GM12878 (cell line): ENCODE measurements around the gene CMC1. TPM values are rescaled to one million over a fixed set of nuclear protein-coding genes. Genes with fewer than 3 reads are reported as not detected.

Experiments used
- ATAC-seq: fragments of 200-7000 bp; cut with Tn5 transposase; 3 replicates; pipeline ENCODE4 v1.9.1; 2020; ENCODE audit warnings: mild to moderate bottlenecking, moderate library complexity
- BruUV-seq: library from RNA; stranded (reverse); fragments of 400-500 nt; replicated peaks from 2 replicates; lab custom pipeline; 2021; lab: Mats Ljungman, UMichigan
- CTCF ChIA-PET: fragments of 300-600 bp; sonication (Branson Sonifier 250); formaldehyde crosslinking; extraction: SDS; loops from one replicate; lab custom pipeline; 2021; ENCODE audit warnings: inconsistent platforms; lab: Yijun Ruan, JAX
- POLR2A ChIA-PET: fragments of 350-600 bp; formaldehyde crosslinking; extraction: SDS; loops from one replicate; lab custom pipeline; 2021; ENCODE audit warnings: inconsistent platforms; lab: Charles Lee
- RAD21 ChIA-PET: fragments of 300-600 bp; sonication (Branson Sonifier 250); formaldehyde crosslinking; loops from one replicate; lab custom pipeline; 2023; ENCODE audit warnings: antibody characterized with exemption; ENCODE audit not compliant: unreplicated experiment; lab: Charles Lee
- SMC1A ChIA-PET: fragments of 300-600 bp; sonication (Branson Sonifier 250); formaldehyde crosslinking; loops from one replicate; lab custom pipeline; 2023; ENCODE audit not compliant: unreplicated experiment, uncharacterized antibody; lab: Charles Lee
- DNase-seq: peaks from one replicate; pipeline ENCODE4 v3.0.0-alpha.2; 2011; ENCODE audit warnings: low read depth, low spot score
- FAIRE-seq: peaks from 3 replicates; lab custom pipeline; 2011; peaks lifted over from hg19 to GRCh38; lab: Jason Lieb, UNC
- H2AFZ ChIP-seq: 2 replicates; pipeline ENCODE4 v1.6.0; 2011; ENCODE audit warnings: low read depth, low read length, control low read depth; ENCODE audit not compliant: control insufficient read depth
- H3K27ac ChIP-seq: 2 replicates; pipeline ENCODE4 v1.5.1; 2011; ENCODE audit warnings: control low read depth; ENCODE audit not compliant: control insufficient read depth, insufficient read depth
- H3K27me3 ChIP-seq, 2 experiments: replicated peaks in 1 of 2; 2 replicates each; pipeline versions ENCODE4 v1.6.0 to v1.6.1; 2011; ENCODE audit warnings: low read length in 1 of 2; ENCODE audit not compliant: control insufficient read depth in 2 of 2, insufficient read depth in 2 of 2
- H3K36me3 ChIP-seq, 2 experiments: 2 replicates each; pipeline ENCODE4 v1.5.1; 2011; ENCODE audit warnings: low read length in 1 of 2; ENCODE audit not compliant: control insufficient read depth in 2 of 2, insufficient read depth in 2 of 2
- H3K4me1 ChIP-seq: 2 replicates; pipeline ENCODE4 v1.6.1; 2011; ENCODE audit warnings: mild to moderate bottlenecking, low read length, moderate library complexity, mixed read lengths; ENCODE audit not compliant: control insufficient read depth, insufficient read depth
- H3K4me2 ChIP-seq: 2 replicates; pipeline ENCODE4 v1.6.0; 2011; ENCODE audit warnings: control low read depth; ENCODE audit not compliant: control insufficient read depth, insufficient read depth
- H3K4me3 ChIP-seq: fragments of 200-600 bp; sonication (generic); 2 replicates; pipeline ENCODE4 v1.5.1; 2016
- H3K79me2 ChIP-seq: 2 replicates; pipeline ENCODE4 v1.6.0; 2011; ENCODE audit warnings: low read length; ENCODE audit not compliant: control insufficient read depth, insufficient read depth
- H3K9ac ChIP-seq: 2 replicates; pipeline ENCODE4 v1.8.0; 2011; ENCODE audit warnings: low read length, control low read depth, mixed read lengths; ENCODE audit not compliant: control insufficient read depth, insufficient read depth
- H3K9me3 ChIP-seq: replicated peaks from 3 replicates; pipeline ENCODE4 v1.5.1; 2011; ENCODE audit warnings: mild to moderate bottlenecking, low read length; ENCODE audit not compliant: control insufficient read depth, insufficient read depth
- H4K20me1 ChIP-seq: 2 replicates; pipeline ENCODE4 v1.6.0; 2011; ENCODE audit not compliant: control insufficient read depth, insufficient read depth
- CBFB ChIP-seq: IDR thresholded peaks from 2 replicates; pipeline ENCODE4 v1.6.1; 2016; ENCODE audit warnings: antibody characterized with exemption, low read depth
- FOS ChIP-seq: IDR thresholded peaks from 3 replicates; pipeline ENCODE4 v1.6.1; 2011; ENCODE audit warnings: borderline replicate concordance; ENCODE audit not compliant: insufficient read length; ENCODE audit errors: extremely low read depth
- KAT2A ChIP-seq: conservative IDR thresholded peaks from 2 replicates; pipeline ENCODE4 v1.6.1; 2011; ENCODE audit warnings: low read depth, low read length; ENCODE audit not compliant: control insufficient read depth
- MLLT1 ChIP-seq: fragments of 450-650 bp; IDR thresholded peaks from 2 replicates; pipeline ENCODE4 v1.6.1; 2016; ENCODE audit warnings: mild to moderate bottlenecking
- PML ChIP-seq: IDR thresholded peaks from 2 replicates; pipeline ENCODE4 v1.6.1; 2012; ENCODE audit warnings: low read length, inconsistent platforms
- RUNX3 ChIP-seq: IDR thresholded peaks from 2 replicates; pipeline ENCODE4 v1.6.1; 2012; ENCODE audit warnings: low read length, inconsistent platforms
- WGBS: methylation state at CpG from one replicate; pipeline ENCODE4 v1.1.6; 2016; ENCODE audit warnings: low lambda C conversion rate; ENCODE audit not compliant: insufficient replicate concordance, insufficient coverage; ENCODE audit errors: missing lambda C conversion rate; 5-methylcytosine and 5-hydroxymethylcytosine counted together
- in situ Hi-C: fragments of 300-500 bp; cut with MboI; formaldehyde crosslinking; loops from 9 replicates; pipeline ENCODE4 v1.14.3; 2018; ENCODE audit warnings: mixed read lengths
- intact Hi-C: fragments of 100-400 bp; cut with micrococcal nuclease; formaldehyde crosslinking; loops from one replicate; pipeline ENCODE4 v1.14.2; 2022; ENCODE audit not compliant: unreplicated experiment
- polyA plus RNA-seq, 11 experiments: library from polyadenylated mRNA; depleted of rRNA in 4 of 11; unstranded in 6 of 11; stranded (reverse) in 5 of 11; fragments of >200 nt; fragmentation: Nextera tagmentation in 4 of 11; fragmentation: Illumina TruSeq in 1 of 11; extraction: Ambion mirVana in 4 of 11; extraction: Trizol in 1 of 11; gene quantifications; 1 replicate in 1 of 11; 2 replicates in 10 of 11; pipeline versions ENCODE4 v1.2.1 to v1.2.3, GENCODE V29; 2011 to 2016; ENCODE audit warnings: inconsistent platforms in 2 of 11, missing spikeins in 2 of 11, low read depth in 1 of 11
- total RNA-seq, 4 experiments: library from RNA; depleted of rRNA in 3 of 4; stranded (reverse); fragments of >200 nt in 3 of 4; fragmentation: Illumina TruSeq in 1 of 4; extraction: Trizol in 1 of 4; gene quantifications; 2 replicates each; pipeline versions ENCODE4 v1.2.1 to v1.2.3, GENCODE V29; 2013 to 2021

CMC1 gene
- total and polyA plus RNA-seq, 10 of the 15 experiments (the other 5 are each of a cell fraction or from before 2014, with no cell fraction given), result 12.3 to 118 (median 29.3) TPM

- Histone ChIP-seq H3K36me3 (no peaks in the 10 kb centered on the region), H3K9ac (peak overlapping the region; percentile 98), H3K4me3 (peak overlapping the region; percentile 81), H3K27me3 (no peaks in the 10 kb centered on the region)
- CTCF ChIA-PET, result interaction anchor here (1.7 to 2.0 kb wide), 4 partner anchors 10 to 635 kb away, joined by 7 to 18 read pairs (median 10); no protein-coding TSS in a partner anchor
- no peak for FAIRE-seq
- 85% methylated on average over 16 of the region's 16 CpGs for whole genome bisulfite sequencing
- RAD21 ChIA-PET, result interaction anchor here (1.0 to 1.6 kb wide), 2 partner anchors 20 to 21 kb away, joined by 4 to 5 read pairs; no protein-coding TSS in a partner anchor
- TF ChIP-seq RUNX3 (no peak), FOS (no peak), CBFB (no peak), KAT2A (no peak), PML (no peak), MLLT1 (peak; percentile 62; the same call in 1 of the 2 replicates)
- TF ChIP-seq, all 136 proteins: peak for 1
- Histone ChIP-seq H3K9me3 (no peaks in the 10 kb centered on the region), H4K20me1 (no peaks in the 10 kb centered on the region), H3K4me1 (no peaks in the 10 kb centered on the region), H3K27ac (peak overlapping the region; percentile 97), H2AFZ (peak overlapping the region; percentile 87), H3K79me2 (peaks cover 63% of the 10 kb centered on the region), H3K4me2 (peak overlapping the region; percentile 84)
- ChIA-PET POLR2A (interaction anchor here (1.6 to 1.9 kb wide), 2 partner anchors 21 to 636 kb away, joined by 12 to 17 read pairs; no protein-coding TSS in a partner anchor), SMC1A (interaction anchor here (0.6 to 2.4 kb wide), 4 partner anchors 8 to 633 kb away, joined by 3 to 7 read pairs (median 4); no protein-coding TSS in a partner anchor)
- ATAC-seq, result no peak
- BruUV-seq, result TSS peak; percentile 58
- in situ Hi-C loops, result loop anchor here (10.0 to 25.0 kb wide), 2 partner anchors 863 to 1210 kb away; partner anchors contain the start of gene SLC4A7
- intact Hi-C loops, result loop anchor here (10.0 kb wide), 1 partner anchor 863 kb away; the partner anchor contains the start of gene SLC4A7
- no peak for DNase-seq
Measured at GRCh38 chr3:28347374-28348264, 106.2 kb downstream of the CMC1 start.
